Peyer's patch (tissue), 4 donors: ENCODE data around the gene PHC3.

ENCODE experiments used
- CTCF ChIP-seq, 6 experiments: fragments of 450-650 bp in 4 of 6; fragments of 200-600 bp in 2 of 6; sonication (generic) in 1 of 6; IDR thresholded peaks; one replicate each; pipeline ENCODE4 v1.5.1; 2017 to 2019; ENCODE audit warnings: antibody characterized with exemption in 6 of 6, mild to moderate bottlenecking in 3 of 6, moderate library complexity in 1 of 6
- POLR2A ChIP-seq, 2 donors: fragments of 450-650 bp; IDR thresholded peaks; one replicate each; pipeline ENCODE4 v1.5.1; 2017; ENCODE audit warnings: antibody characterized with exemption in 2 of 2, mild to moderate bottlenecking in 2 of 2, moderate library complexity in 2 of 2

- TF ChIP-seq CTCF (IDR thresholded peaks at IDR 0.05) (no peak), POLR2A (IDR thresholded peaks at IDR 0.05) (no peak)
These were observed 119.5 kb downstream of the PHC3 start for GRCh38 chr3:170062068-170062467.
